ENCODE results near the gene SPRY1.

- TF ChIP-seq POLR2A (IDR thresholded peaks at IDR 0.05; ENCODE audit: low read depth, low read length) (no peak), POLR2AphosphoS5 (IDR thresholded peaks at IDR 0.05; ENCODE audit: low read depth, low read length) (no peak), TAF1 (IDR thresholded peaks at IDR 0.05; ENCODE audit: low read depth, low read length) (no peak), SPI1 (IDR thresholded peaks at IDR 0.05; ENCODE audit: low read depth, low read length) (peak; percentile 48; the same call in 1 of the 2 replicates), POU2F2 (IDR thresholded peaks at IDR 0.05; ENCODE audit: low read depth, low read length) (no peak), PAX5 (IDR thresholded peaks at IDR 0.05; ENCODE audit: insufficient read depth, low read length, severe bottlenecking) (no peak)
Observed at GRCh38 chr4:123396307-123397143, at the start of gene SPRY1.
